Lower leg skin (tissue), 4 donors: ENCODE data around the gene HSPH1. TPM values are rescaled to one million over a fixed set of nuclear protein-coding genes. Genes with fewer than 3 reads are reported as not detected.

ENCODE experiments used
- DNase-seq, 2 donors: peaks; one replicate each; pipeline ENCODE4 v3.0.0-alpha.2; 2019; ENCODE audit warnings: low spot score in 2 of 2
- H3K4me3 ChIP-seq: fragments of 200-600 bp; sonication (generic); 2 replicates; pipeline ENCODE4 v1.5.1; 2017; ENCODE audit warnings: mild to moderate bottlenecking, low read depth; ENCODE audit not compliant: poor library complexity, severe bottlenecking
- CTCF ChIP-seq, 3 donors: fragments of 450-650 bp; IDR thresholded peaks; one replicate each; pipeline ENCODE4 v1.5.1; 2016; ENCODE audit warnings: antibody characterized with exemption in 3 of 3, mild to moderate bottlenecking in 3 of 3, moderate library complexity in 2 of 3
- POLR2A ChIP-seq, 2 donors: fragments of 450-650 bp; IDR thresholded peaks; one replicate each; pipeline ENCODE4 v1.6.1; 2016 to 2017; ENCODE audit warnings: antibody characterized with exemption in 2 of 2, mild to moderate bottlenecking in 1 of 2, moderate library complexity in 1 of 2
- WGBS, 2 donors: methylation state at CpG; one replicate each; pipeline ENCODE4 v1.1.5; 2018; 5-methylcytosine and 5-hydroxymethylcytosine counted together
- intact Hi-C: fragments of 100-400 bp; cut with DNase I; formaldehyde crosslinking; loops from one replicate; pipeline ENCODE4 v1.15.0; 2023; ENCODE audit warnings: low total_unique reads
- total RNA-seq, 4 donors: library from RNA; depleted of rRNA; stranded (reverse); fragments of >200 nt; gene quantifications; one replicate each; pipeline ENCODE4 v1.1.0, GENCODE V29; 2016

The HSPH1 gene
- total RNA-seq, 4 donors from 2014 or later = 21.6 to 29.3 (median 24.9) TPM

GRCh38 chr13:31201341-31202031, 39.8 kb upstream of the HSPH1 start:
- DNase-seq = peak in 1 of 2 donors; percentile 28
- no peak overlapping the region for H3K4me3 ChIP-seq
- intact Hi-C loops = no loop called here
- 22 to 29% methylated on average over 7 of the region's 7 CpGs for WGBS, 2 donors
- TF ChIP-seq CTCF (IDR thresholded peaks at IDR 0.05) (no peak), POLR2A (IDR thresholded peaks at IDR 0.05) (no peak)

- WGBS, 2 donors = 0% methylated on average over 13 to 18 of the region's 34 CpGs
- TF ChIP-seq CTCF (IDR thresholded peaks at IDR 0.05) (no peak), POLR2A (IDR thresholded peaks at IDR 0.05) (no peak)
- H3K4me3 ChIP-seq = peak overlapping the region; percentile 77
- DNase-seq = peak; percentile 26 to 89
- intact Hi-C loops = no loop called here
These were observed 38.9 kb upstream of the HSPH1 start for GRCh38 chr13:31200637-31200971.

GRCh38 chr13:31199849-31200636, 38.3 kb upstream of the HSPH1 start, which contains the start of gene B3GLCT:
B3GLCT (plus strand) TSS chr13:31199975; CDS start chr13:31200085, 110 bp downstream.
- 0 to 1% methylated on average over 25 of the region's 126 CpGs for WGBS, 2 donors
- peak within 1 kb of the TSS; percentile 77 for H3K4me3 ChIP-seq
- intact Hi-C loops = no loop called here
- no peak for TF ChIP-seq POLR2A (IDR thresholded peaks at IDR 0.05)
- peak in 1 of 3 donors; percentile 30 for TF ChIP-seq CTCF (IDR thresholded peaks at IDR 0.05)
- peak; percentile 52 to 94 for DNase-seq

- 6 to 8% methylated on average over 15 of the region's 15 CpGs for WGBS, 2 donors
These were observed 37.8 kb upstream of the HSPH1 start for GRCh38 chr13:31199527-31199848.

GRCh38 chr13:31198519-31198918, 36.8 kb upstream of the HSPH1 start:
- no peak overlapping the region for H3K4me3 ChIP-seq
- TF ChIP-seq CTCF (IDR thresholded peaks at IDR 0.05) (no peak), POLR2A (IDR thresholded peaks at IDR 0.05) (no peak)
- intact Hi-C loops = no loop called here
- no peak for DNase-seq
- 84% methylated on average over 3 of the region's 3 CpGs for WGBS, 2 donors

More at GRCh38 chr13:31199527-31199848, 37.8 kb upstream of the HSPH1 start:
- no peak for DNase-seq
- TF ChIP-seq CTCF (IDR thresholded peaks at IDR 0.05) = no peak
- no peak for TF ChIP-seq POLR2A (IDR thresholded peaks at IDR 0.05)
- peak overlapping the region; percentile 77 for H3K4me3 ChIP-seq
- intact Hi-C loops = no loop called here
